OCI-LY7 (cell line): ENCODE data around the gene TMEM247. TPM values are rescaled to one million over a fixed set of nuclear protein-coding genes. Genes with fewer than 3 reads are reported as not detected.
"Not testable (repeated sequence)": the region's sequence is repeated elsewhere in the genome, so short reads cannot be mapped to it uniquely, and the experiment has no call there.

Experiments
- BruUV-seq: library from RNA; stranded (reverse); fragments of 400-500 nt; replicated peaks from 2 replicates; lab custom pipeline; 2021; lab: Mats Ljungman, UMichigan
- CTCF ChIA-PET: fragments of 300-600 bp; sonication (Branson Sonifier 250); formaldehyde crosslinking; loops from one replicate; lab custom pipeline; 2022; ENCODE audit warnings: antibody characterized with exemption; ENCODE audit not compliant: unreplicated experiment; lab: Charles Lee
- POLR2A ChIA-PET: fragments of 300-600 bp; sonication (Branson Sonifier 250); formaldehyde crosslinking; loops from one replicate; lab custom pipeline; 2022; ENCODE audit warnings: antibody characterized with exemption; lab: Charles Lee
- DNase-seq: peaks from one replicate; pipeline ENCODE4 v3.0.0-alpha.2; 2015; ENCODE audit warnings: low spot score
- H2AFZ ChIP-seq: fragments of 200-600 bp; sonication (generic), shearing (Covaris generic); 2 replicates; pipeline ENCODE4 v1.6.1; 2014; ENCODE audit warnings: mild to moderate bottlenecking, antibody characterized with exemption, low read length, moderate library complexity
- H3K27ac ChIP-seq: fragments of 200-600 bp; sonication (generic); 2 replicates; pipeline ENCODE4 v1.5.1; 2014; ENCODE audit warnings: mixed run types, low read depth, mild to moderate bottlenecking, moderate library complexity, low read length, inconsistent platforms; ENCODE audit not compliant: poor library complexity, severe bottlenecking
- H3K36me3 ChIP-seq: fragments of 200-600 bp; sonication (generic); 2 replicates; pipeline ENCODE4 v1.6.1; 2014; ENCODE audit warnings: mild to moderate bottlenecking, antibody characterized with exemption, low read length, moderate library complexity, mixed read lengths; ENCODE audit not compliant: insufficient read depth
- H3K4me1 ChIP-seq: fragments of 200-600 bp; sonication (generic); 2 replicates; pipeline ENCODE4 v1.5.1; 2014; ENCODE audit warnings: mild to moderate bottlenecking, low read length; ENCODE audit not compliant: insufficient read depth, poor library complexity, severe bottlenecking
- H3K4me2 ChIP-seq: fragments of 200-600 bp; sonication (generic); 2 replicates; pipeline ENCODE4 v1.6.1; 2014; ENCODE audit warnings: mild to moderate bottlenecking, low read length
- H3K4me3 ChIP-seq: fragments of 200-600 bp; sonication (generic); 2 replicates; pipeline ENCODE4 v1.5.1; 2014; ENCODE audit warnings: mild to moderate bottlenecking, low read depth, low read length; ENCODE audit not compliant: poor library complexity, severe bottlenecking
- H3K79me2 ChIP-seq: fragments of 200-600 bp; sonication (generic); 2 replicates; pipeline ENCODE4 v1.6.1; 2016; ENCODE audit warnings: low read depth, mild to moderate bottlenecking, low read length, moderate library complexity, mixed read lengths; ENCODE audit not compliant: insufficient read depth
- H3K9me2 ChIP-seq: fragments of 200-600 bp; sonication (generic); 2 replicates; pipeline ENCODE4 v1.6.1; 2016; ENCODE audit warnings: mild to moderate bottlenecking, low read length, mixed read lengths; ENCODE audit not compliant: insufficient read depth
- H3K9me3 ChIP-seq: fragments of 200-600 bp; sonication (generic); 2 replicates; pipeline ENCODE4 v1.6.1; 2014; ENCODE audit warnings: mild to moderate bottlenecking, mixed run types, low read length, mixed read lengths
- H4K20me1 ChIP-seq: fragments of 200-600 bp; sonication (generic); 2 replicates; pipeline ENCODE4 v1.6.1; 2014; ENCODE audit warnings: mild to moderate bottlenecking, antibody characterized with exemption, low read length, moderate library complexity, mixed read lengths; ENCODE audit not compliant: insufficient read depth
- CTCF ChIP-seq: fragments of 200-600 bp; sonication (generic); conservative IDR thresholded peaks from 2 replicates; pipeline ENCODE4 v1.5.1; 2014; ENCODE audit warnings: mild to moderate bottlenecking, antibody characterized with exemption, low read length, moderate library complexity, mixed read lengths
- EZH2phosphoT487 ChIP-seq: fragments of 200-600 bp; sonication (generic); IDR thresholded peaks from 2 replicates; pipeline ENCODE4 v1.6.1; 2018; ENCODE audit warnings: low read depth, borderline replicate concordance, mild to moderate bottlenecking, mixed run types, antibody characterized with exemption, low read length, moderate library complexity, mixed read lengths
- intact Hi-C: fragments of 100-400 bp; cut with micrococcal nuclease; formaldehyde crosslinking; loops from one replicate; pipeline ENCODE4 v1.10.0; 2022; ENCODE audit not compliant: unreplicated experiment
- total RNA-seq, 2 experiments: library from RNA; depleted of rRNA in 1 of 2; stranded (reverse); fragments of >200 nt in 1 of 2; shearing (Covaris generic) in 1 of 2; gene quantifications; 2 replicates each; pipeline ENCODE4 v1.2.3, GENCODE V29; 2014 to 2022

Gene TMEM247
- total RNA-seq, 2 experiments from 2014 or later: not detected

- CTCF ChIA-PET: no interaction called here
These were observed 40.9 kb downstream of the TMEM247 start for GRCh38 chr2:46520130-46520711.

GRCh38 chr2:46521215-46521683 lies 41.9 kb downstream of the TMEM247 start:
- Histone ChIP-seq H3K79me2 (no peaks in the 10 kb centered on the region), H3K4me1 (no peaks in the 10 kb centered on the region), H2AFZ (no peak overlapping the region), H3K4me2 (no peak overlapping the region), H3K36me3 (no peaks in the 10 kb centered on the region), H3K9me2 (no peaks in the 10 kb centered on the region), H3K27ac (no peak overlapping the region), H4K20me1 (no peaks in the 10 kb centered on the region), H3K9me3 (0 out of 2 replicates have a peak, but pooled peaks cover 8% of the 10 kb centered on the region), H3K4me3 (no peak overlapping the region)
- intact Hi-C loops: no loop called here
- CTCF ChIA-PET: no interaction called here
- no peak for DNase-seq
- POLR2A ChIA-PET: no interaction called here
- TF ChIP-seq EZH2phosphoT487 (no peak), CTCF (no peak)
- BruUV-seq: no TSS peak

More at GRCh38 chr2:46520130-46520711, 40.9 kb downstream of the TMEM247 start:
- Histone ChIP-seq H3K4me2 (no peak overlapping the region), H3K79me2 (no peaks in the 10 kb centered on the region), H3K4me3 (no peak overlapping the region), H3K9me2 (no peaks in the 10 kb centered on the region), H3K4me1 (no peaks in the 10 kb centered on the region), H3K36me3 (no peaks in the 10 kb centered on the region), H3K9me3 (peaks cover 8% of the 10 kb centered on the region; the same call in 1 of the 2 replicates), H2AFZ (no peak overlapping the region), H4K20me1 (no peaks in the 10 kb centered on the region), H3K27ac (no peak overlapping the region)
- no TSS peak for BruUV-seq
- TF ChIP-seq CTCF (no peak), EZH2phosphoT487 (no peak)
- DNase-seq: no peak
- intact Hi-C loops: no loop called here
- POLR2A ChIA-PET: no interaction called here

GRCh38 chr2:46522385-46522784 lies 43.0 kb downstream of the TMEM247 start:
- H3K27ac ChIP-seq, H4K20me1 ChIP-seq, H2AFZ ChIP-seq, POLR2A ChIA-PET, H3K36me3 ChIP-seq, H3K79me2 ChIP-seq, H3K9me3 ChIP-seq, CTCF ChIA-PET, H3K4me2 ChIP-seq, H3K4me3 ChIP-seq, DNase-seq, H3K4me1 ChIP-seq, BruUV-seq, H3K9me2 ChIP-seq, intact Hi-C loops: not testable (repeated sequence)
